Activated gamma-delta T cell treated with Interleukin-2 at 50 U/mL for 16 hours (primary cell): ENCODE results near the gene LYSMD4.
"Not testable (repeated sequence)": the region's sequence is repeated elsewhere in the genome, so short reads cannot be mapped to it uniquely, and the experiment has no call there.

Source experiments
- DNase-seq: peaks from one replicate; pipeline ENCODE4 v3.0.0-alpha.2; 2020

The LYSMD4 gene

DNA sequence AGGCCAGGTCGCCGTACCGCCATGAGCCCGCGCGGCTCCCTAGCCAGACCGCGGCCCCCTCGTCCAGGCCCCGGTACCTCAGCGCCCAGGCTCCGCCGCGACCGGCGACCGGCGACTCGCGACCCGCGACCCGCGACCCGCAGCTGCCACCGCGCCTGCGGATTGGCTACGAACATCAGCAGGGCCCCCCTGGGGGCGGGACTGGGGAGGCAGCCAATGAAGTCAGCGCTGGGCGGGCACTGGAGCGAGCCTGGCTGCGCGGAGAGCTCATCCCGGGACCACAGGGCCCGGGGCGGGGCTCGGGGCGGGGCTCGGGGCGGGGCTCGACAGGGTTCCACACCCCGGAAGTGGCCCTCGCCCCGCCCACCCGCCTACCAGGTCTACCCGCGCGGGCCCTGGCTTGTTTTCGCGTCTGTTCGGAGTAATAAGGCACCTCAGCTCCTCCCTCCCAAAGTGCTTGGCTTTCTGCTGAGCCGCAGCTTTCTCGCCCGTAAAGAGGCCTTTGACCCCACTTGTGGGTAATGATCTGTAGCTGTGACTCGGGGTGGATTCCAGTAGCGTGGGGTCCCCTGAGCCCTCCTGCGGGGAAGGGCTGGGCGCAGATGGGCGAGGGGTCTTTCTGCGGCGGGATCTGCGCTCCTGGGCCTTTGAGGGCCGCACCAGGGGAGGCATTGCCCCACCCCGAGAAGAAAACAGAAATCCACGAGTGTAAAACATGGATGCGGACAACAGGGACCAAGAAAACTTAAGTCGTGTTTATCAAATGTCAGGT lies at the start of gene LYSMD4:
Gene LYSMD4, minus strand, starts transcription at position 170 of the 772 bp plus-strand sequence. CDS start 1,438 bp downstream, outside the sequence.
- DNase-seq, result peak; percentile 99

GRCh38 chr15:99782029-99782428 lies 48.8 kb upstream of the LYSMD4 start:
- DNase-seq, result not testable (repeated sequence)

DNA sequence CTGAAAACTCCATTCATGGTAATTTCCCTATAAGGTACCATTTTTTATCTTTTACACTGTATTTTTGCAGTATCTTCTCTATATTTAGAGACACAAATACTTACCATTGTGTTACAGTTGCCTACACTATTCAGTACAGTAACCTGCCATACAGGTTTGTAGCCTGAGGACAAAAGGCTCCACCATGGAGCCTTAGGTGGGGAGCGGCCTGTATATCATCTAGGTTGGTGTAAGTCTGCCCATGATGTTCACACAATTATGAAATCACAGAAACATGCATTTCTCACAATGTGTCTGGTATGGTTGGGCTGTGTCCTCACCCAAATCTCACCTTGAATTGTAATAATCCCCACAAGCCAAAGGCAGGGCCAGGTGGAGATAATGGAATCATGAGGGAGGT lies 43.9 kb upstream of the LYSMD4 start:
- DNase-seq, result no peak

DNA sequence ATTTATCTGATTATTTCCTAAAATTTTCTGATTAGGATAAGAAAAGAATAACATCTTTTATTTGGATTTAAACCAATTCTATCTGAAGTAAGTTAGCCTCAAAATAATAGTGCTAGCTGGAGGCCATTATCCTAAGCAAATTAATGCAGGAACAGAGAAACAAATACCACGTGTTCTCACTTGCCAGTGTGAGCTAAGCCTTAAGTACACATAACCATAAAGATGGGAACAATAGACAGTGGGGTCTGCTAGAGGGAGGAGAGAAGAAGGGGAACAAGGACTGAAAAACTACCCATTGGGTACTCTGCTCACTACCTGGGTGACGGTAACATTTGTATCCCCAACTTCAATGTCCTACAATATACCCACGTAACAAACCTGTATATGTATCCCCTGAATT lies 31.3 kb upstream of the LYSMD4 start:
- no peak for DNase-seq

DNA sequence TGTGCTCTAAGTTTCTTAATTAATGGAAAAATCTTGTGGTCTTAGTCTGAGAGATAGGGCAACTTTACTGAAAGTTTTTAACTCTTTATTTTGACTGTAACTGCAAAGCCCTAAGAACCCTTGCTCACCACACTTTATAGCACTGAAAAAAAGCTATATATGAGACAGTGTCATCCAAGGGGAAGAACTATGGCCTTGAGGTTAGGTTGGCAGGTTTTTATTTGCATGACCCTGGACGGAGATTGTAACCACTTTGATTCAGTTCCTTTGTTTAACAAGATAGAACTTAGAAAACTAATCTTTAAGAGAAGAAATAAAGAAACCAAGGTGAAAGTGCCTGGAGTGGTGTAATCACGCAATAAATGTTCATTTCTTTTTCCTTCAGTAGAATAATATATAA lies 30.6 kb upstream of the LYSMD4 start:
- DNase-seq, result no peak

DNA sequence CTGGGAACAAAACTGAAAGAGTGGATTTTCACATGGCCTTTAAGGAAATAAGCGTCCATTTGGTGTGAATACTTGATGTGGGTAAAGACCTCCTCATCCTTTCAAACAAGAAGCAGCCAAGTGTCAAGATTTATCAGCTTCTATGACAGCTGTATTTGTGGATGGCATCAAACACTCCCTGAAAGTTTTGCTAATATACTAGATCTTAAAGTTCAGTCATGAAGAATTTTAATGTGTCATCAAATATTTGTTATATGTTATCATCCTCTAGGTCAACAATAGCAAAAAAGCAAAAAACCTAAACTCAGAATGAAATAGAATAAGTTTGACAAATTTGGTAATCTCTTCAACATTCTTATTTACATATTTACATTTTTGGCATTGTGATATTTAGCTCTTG lies 29.1 kb upstream of the LYSMD4 start:
- no peak for DNase-seq

- DNase-seq, result peak; percentile 14
Measured at GRCh38 chr15:99755692-99756409, 22.6 kb upstream of the LYSMD4 start.

DNA sequence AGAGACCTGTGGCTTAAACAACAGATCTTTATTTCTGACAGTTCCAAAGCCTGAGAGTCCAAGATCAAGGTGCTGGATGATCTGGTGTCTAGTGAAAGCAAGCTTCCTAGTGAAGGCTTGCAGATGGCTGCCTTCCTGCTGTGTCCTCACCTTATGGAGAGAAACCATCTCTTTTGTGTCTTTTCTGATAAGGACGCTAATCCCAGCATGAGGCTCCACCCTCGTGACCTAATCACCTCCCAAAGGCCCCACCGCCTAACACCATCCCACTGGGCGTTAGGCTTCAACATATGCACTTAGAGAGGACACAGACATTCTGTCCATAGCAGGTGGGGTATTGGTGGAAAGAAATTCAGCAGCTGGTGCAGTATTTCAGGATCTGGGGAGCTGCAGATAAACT lies 19.8 kb upstream of the LYSMD4 start:
- no peak for DNase-seq

DNA sequence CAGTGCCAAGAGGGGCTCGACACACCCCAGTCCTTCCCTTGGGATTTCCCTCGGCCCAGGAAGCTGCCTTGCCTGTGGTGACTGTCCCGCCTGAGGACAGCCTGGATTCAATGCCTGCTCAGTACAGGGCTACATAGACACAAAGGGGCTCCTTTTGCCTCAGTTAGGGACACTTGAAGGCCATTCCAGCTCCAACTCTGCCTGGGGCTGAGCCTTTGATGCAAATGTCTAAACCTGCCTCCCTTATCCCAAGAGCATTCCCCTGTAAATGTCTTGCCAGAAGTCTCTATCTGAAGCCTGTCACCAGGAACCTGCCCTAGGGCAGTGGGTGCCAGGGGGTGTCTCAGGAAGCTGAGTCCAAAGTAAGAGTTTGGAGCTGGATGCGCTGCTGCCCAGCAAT lies 19.3 kb upstream of the LYSMD4 start:
- DNase-seq, result no peak

DNA sequence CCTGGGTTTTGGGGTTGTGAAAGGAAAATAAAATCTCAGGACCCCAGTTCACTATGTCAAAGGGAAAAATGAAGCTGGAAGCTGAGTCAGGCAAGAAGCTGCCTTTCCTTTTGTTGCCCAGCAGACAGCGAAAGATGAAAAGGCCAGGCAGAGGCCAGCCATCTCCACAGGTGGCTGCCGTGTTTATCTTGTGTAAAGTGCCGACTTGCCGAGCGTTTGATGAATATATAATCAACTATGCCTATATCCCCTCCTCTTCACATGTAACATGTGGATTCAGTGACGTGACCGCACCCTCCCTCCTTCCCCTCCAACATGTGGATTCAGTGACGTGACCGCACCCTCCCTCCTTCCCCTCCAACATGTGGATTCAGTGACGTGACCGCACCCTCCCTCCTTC lies 17.1 kb upstream of the LYSMD4 start:
- DNase-seq, result not testable (repeated sequence)

GRCh38 chr15:99749386-99749785 lies 16.1 kb upstream of the LYSMD4 start:
- no peak for DNase-seq

DNA sequence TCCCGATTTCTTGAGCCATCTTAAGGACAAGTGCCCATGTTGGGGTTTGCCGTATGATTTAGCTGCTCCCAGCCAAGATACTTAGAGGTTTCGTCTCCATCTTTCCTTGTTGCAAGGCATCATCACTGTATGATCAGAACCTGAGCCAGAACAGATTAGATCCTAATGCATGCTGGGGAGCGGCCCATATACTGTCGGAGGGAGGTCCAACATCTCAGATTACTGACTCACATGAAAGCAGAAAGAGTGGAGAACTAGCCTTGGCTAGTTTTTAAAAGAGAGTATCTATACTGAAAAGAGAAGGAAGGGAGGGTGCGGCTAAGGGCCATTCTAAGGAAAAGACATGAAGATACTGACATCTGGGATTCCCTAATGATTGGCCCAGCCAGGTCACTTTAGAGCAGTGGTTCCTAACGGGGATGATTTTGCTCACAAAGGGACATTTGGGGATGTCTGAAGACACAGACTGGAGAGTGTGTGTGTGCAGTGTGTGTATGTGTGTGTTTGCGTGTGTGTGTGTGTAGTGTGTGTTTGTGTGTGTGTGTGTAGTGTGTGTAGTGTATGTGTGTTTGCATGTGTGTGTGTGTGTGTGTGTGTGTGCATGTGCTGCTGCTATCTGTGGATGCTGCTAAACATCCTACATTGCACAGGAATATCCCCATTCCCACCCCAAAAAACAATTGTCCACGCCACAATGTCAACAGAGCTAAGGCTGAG lies 12.3 kb upstream of the LYSMD4 start:
- DNase-seq, result no peak

- no peak for DNase-seq
Measured at GRCh38 chr15:99744142-99744541, 10.9 kb upstream of the LYSMD4 start.

DNA sequence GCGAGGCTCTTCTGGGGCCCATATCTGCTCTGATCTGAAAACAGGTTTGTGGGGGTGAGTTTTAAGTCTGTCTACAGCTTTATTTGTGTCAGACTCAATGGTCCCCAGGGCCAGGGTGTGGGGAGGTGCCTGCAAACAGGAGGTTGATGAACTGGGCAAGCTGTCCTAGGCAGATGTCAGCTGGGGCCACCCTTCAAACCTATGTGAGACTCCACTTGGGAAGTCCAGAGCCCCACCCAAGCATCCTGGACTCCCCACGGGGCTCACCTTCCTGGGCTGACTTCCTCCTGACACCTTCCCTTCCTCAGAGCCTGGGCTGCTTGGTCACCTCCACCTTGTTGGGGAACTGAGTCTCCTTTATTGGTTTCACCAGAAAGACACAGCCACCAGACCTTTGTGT lies 8.6 kb upstream of the LYSMD4 start:
- no peak for DNase-seq

DNA sequence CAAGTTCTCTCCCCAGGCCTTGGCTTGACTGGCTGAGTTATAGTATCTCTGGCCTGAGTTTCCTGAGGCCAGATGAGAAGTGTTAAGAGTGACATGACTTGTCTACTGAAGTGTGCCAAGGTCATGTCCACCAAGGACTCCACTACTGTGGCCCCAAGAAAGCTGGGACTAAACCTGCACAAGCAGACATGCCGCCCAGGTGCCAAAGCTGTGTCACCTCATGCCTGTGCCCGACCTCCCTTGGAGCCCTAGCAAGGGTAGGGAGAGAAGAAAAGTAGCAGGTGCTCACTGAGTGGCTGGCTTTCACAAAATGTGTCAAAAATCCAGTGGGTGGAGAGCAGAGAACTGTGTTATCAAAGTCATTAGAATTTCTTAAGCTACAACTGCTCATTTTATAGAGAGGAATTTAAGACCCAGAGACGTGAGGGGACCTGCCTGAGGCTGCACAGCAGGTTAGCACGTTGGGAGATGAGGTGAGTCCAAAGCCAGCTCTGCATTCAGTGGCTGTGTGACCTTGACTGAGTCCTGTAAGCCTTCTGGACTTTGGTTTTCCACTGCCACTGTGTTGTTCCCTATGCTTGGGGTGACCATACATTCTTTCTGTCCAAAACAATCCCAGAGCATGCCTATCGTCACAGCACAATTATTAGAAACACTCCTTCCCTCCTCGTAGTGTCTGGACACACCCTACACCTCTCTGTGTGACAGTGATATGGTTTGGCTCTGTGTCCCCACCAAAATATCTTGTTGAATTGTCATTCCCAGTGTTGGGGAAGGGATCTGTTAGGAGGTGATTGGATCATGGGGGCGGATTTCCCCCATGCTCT lies 5.0 kb upstream of the LYSMD4 start:
- no peak for DNase-seq

GRCh38 chr15:99736702-99737101 lies 3.5 kb upstream of the LYSMD4 start:
- no peak for DNase-seq

DNA sequence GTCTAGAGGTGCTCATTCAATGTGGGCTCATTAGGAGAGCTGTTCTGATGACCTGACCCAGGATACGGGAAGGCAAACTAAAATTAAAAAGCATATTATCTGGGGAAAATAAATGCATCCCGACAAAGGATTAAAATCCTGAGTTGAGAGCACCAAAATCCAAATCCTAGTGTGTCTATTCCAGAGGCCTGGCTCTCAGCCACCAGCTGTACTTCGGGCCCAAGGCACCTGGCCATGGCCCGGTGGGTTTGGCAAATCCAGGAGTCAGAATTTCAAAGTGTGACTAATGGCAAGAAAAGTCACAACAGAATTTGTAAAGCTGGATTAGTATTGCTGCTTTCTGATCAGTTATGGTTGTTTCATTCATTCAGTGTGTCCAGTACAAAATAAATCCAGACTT lies 2.6 kb upstream of the LYSMD4 start:
- no peak for DNase-seq

DNA sequence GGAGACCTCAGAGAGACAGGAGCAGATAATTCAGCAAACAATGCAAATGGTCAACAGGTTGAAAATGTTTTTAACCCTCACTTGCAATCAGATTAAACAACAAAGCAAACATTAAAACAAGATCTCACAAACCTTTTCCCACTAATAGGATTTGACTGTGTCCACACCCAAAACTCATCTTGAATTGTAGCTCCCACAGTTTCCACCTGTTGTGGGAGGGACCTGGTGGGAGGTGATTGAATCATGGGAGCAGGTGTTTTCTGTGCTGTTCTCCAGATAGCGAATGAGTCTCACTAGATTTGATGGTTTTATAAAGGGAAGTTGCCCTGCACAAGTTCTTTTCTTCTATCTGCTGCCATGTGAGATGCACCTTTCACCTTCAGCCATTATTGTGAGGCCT lies 1.3 kb upstream of the LYSMD4 start:
- no peak for DNase-seq

DNA sequence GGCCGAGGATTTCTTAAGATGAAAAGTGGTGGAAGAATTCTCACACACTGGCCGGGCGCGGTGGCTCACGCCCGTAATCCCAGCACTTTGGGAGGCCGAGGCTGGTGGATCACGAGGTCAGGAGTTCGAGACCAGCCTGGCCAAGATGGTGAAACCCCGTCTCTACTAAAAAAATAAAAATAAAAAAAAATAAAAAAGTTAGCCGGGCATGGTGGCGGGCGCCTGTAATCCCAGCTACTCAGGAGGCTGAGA lies 729 bp upstream of the LYSMD4 start:
- not testable (repeated sequence) for DNase-seq

- no peak for DNase-seq
Measured at GRCh38 chr15:99732751-99733267, 428 bp downstream of the LYSMD4 start.

DNA sequence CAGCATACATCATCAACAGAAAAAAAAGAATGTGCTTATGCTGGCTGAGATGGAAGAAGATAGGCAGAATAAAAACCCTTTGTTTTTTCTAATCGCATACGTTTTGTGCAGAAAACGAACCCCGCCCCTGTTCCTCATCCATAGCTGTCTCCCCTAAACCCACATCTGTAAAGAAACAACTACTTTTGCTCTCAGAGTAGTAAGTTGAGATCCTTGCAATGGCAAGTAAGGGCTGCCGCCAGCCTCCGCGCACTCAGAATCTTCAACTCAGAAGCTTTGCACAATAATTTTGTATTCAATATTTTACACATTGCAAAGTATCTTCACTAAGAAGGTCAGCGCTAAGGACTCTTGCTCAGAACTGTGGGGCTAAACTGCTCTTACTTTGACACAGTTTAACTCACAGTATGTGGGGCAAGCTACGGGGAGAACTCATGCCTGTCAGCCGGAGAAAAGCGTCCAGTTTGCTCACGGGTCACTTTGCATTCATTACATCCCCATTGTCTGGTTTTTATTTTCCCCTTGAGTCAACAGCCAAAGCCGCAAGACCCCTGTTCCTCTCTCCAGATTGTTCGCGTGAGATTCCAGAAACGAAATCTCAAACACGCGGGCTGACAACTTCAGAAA lies 1.0 kb downstream of the LYSMD4 start:
- no peak for DNase-seq

GRCh38 chr15:99731336-99732123 lies 1.7 kb downstream of the LYSMD4 start:
- DNase-seq, result no peak
